Inflammatory macrophage treated with lipopolysaccharide for 1 hour (primary cell): Measurements from ENCODE around the gene FAM124B.

Source experiments
- DNase-seq, 2 donors: peaks; one replicate each; pipeline ENCODE4 v3.0.0-alpha.2; 2020 to 2022

FAM124B gene

DNA sequence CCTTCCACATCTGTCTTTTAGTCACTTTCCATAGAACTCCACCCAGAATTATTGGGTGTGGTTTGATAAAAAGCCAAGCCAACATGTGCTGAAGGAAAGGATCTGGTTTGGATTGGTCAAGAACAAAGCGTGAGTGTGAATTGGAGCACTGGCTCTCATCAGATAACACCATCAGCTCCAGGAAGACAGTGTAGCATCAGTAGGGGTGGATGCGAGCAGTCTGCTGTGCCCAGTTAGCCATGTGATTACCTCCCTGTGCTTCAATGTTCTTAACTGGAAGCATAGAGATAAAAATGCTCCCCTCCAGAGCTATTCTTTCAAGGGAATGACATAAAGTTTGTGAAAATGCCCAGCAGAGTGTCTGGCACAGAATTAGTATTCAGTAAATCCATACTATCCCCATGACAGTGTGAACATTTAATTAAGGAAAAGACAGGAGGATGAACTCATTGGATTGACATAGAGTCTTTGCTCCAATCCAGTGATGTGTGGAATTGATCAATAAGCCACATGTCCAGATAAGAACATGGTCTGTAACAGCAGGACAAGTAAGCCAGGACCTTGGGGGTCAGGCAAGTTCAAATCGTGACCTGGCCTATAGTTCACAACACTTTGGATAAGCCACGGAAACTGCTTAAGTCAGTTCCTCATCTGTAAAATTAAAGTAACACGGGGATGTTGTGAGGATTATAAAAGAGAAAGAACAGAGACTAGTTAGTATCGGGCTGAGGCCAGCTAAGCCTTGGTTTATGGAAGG, 68.0 kb downstream of the FAM124B start:
- no peak for DNase-seq

DNA sequence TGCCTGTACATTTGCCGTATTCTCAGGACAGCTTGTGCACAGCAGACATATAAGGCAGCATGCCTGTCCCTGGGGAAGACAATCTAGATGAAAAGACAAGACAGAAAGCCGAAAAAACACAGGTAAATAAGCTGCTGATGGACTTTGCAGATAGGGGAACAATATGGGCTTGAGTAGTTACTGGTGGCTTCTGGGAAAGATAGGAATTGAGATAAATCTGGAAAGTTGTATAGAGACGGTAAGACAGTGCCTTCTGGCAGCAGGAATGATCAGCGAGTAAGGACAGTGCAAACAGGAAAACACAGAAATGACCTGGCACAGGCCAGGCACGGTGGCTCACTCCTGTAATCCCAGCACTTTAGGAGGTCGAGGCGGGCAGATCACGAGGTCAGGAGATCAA, 70.2 kb downstream of the FAM124B start:
- no peak for DNase-seq

DNA sequence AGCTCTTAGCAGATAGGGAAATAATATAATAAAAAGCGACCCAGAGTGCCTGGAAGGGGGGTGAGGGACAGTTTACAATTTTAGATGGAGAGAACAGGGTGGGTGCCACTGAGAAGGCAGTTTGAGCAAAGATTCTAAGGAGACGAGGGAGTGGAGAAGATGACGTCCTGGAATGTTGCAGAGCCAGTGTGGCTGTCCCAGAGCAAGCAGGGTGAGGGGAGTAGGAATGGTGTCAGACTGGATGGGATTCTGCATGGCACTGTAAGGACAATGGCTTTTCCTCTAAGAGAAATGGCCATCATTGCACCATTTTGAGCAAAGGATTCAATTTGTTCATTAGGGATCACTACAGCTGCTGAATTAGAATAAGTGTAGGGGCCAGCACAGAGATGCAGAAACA, 73.1 kb downstream of the FAM124B start:
- no peak for DNase-seq
